B cell (primary cell): ENCODE measurements around the gene HMGCL. TPM values are rescaled to one million over a fixed set of nuclear protein-coding genes. Genes with fewer than 3 reads are reported as not detected.
A peak's percentile ranks its signal among the peaks of the same experiment; 100 is the strongest.
"Not testable (repeated sequence)": the region's sequence is repeated elsewhere in the genome, so short reads cannot be mapped to it uniquely, and the experiment has no call there.

Experiments used
- ATAC-seq: fragments of 200-7000 bp; cut with Tn5 transposase; one replicate; pipeline ENCODE4 v1.10.0; 2021; ENCODE audit warnings: low read depth, mild to moderate bottlenecking, moderate number of reproducible peaks, moderate library complexity
- CTCF ChIA-PET: fragments of 350-600 bp; sonication (Branson Sonifier 250); formaldehyde crosslinking; loops from one replicate; lab custom pipeline; 2021; ENCODE audit warnings: antibody characterized with exemption, inconsistent platforms; lab: Charles Lee
- POLR2A ChIA-PET: fragments of 350-600 bp; sonication (Branson Sonifier 250); formaldehyde crosslinking; loops from one replicate; lab custom pipeline; 2021; ENCODE audit warnings: antibody characterized with exemption; lab: Charles Lee
- DNase-seq: peaks from one replicate; pipeline ENCODE4 v3.0.0; 2013
- H2AFZ ChIP-seq: 2 replicates; pipeline ENCODE4 v1.6.1; 2012; ENCODE audit warnings: mild to moderate bottlenecking, low read depth, low read length; ENCODE audit not compliant: insufficient read depth, poor library complexity, severe bottlenecking
- H3K27ac ChIP-seq, 2 donors: 1 replicate in 1 of 2; 2 replicates in 1 of 2; pipeline ENCODE4 v1.5.1; 2012 to 2013; ENCODE audit warnings: low read length in 2 of 2, mild to moderate bottlenecking in 2 of 2, moderate library complexity in 1 of 2
- H3K27me3 ChIP-seq, 4 experiments: fragments of 200-600 bp in 1 of 4; sonication (generic) in 1 of 4; replicated peaks in 1 of 4; 1 replicate in 2 of 4; 2 replicates in 2 of 4; pipeline versions ENCODE4 v1.6.1 to v1.7.0; 2013 to 2016; ENCODE audit warnings: low read length in 3 of 4, mild to moderate bottlenecking in 2 of 4, mixed read lengths in 1 of 4, moderate library complexity in 1 of 4; ENCODE audit not compliant: insufficient read depth in 4 of 4, control insufficient read depth in 3 of 4; ENCODE audit errors: control extremely low read depth in 1 of 4
- H3K36me3 ChIP-seq, 2 experiments: replicated peaks in 1 of 2; 1 replicate in 1 of 2; 2 replicates in 1 of 2; pipeline versions ENCODE4 v1.6.1 to v1.7.1; 2013; ENCODE audit warnings: low read length in 1 of 2; ENCODE audit not compliant: insufficient read depth in 2 of 2, control insufficient read depth in 1 of 2; ENCODE audit errors: control extremely low read depth in 1 of 2, extremely low read depth in 1 of 2
- H3K4me1 ChIP-seq, 2 donors: fragments of 200-600 bp in 1 of 2; sonication (generic) in 1 of 2; 1 replicate in 1 of 2; 2 replicates in 1 of 2; pipeline versions ENCODE4 v1.5.1 to v1.6.1; 2013 to 2017; ENCODE audit warnings: low read length in 2 of 2; ENCODE audit not compliant: control insufficient read depth in 2 of 2, insufficient read depth in 2 of 2
- H3K4me2 ChIP-seq: replicated peaks from 2 replicates; pipeline ENCODE3; 2012; ENCODE audit warnings: mild to moderate bottlenecking, low read depth, low read length; ENCODE audit not compliant: poor library complexity, severe bottlenecking
- H3K4me3 ChIP-seq, 5 experiments: fragments of 200-600 bp in 1 of 5; sonication (generic) in 1 of 5; 1 replicate in 3 of 5; 2 replicates in 2 of 5; pipeline versions ENCODE4 v1.5.1 to v1.7.0; 2011 to 2016; ENCODE audit warnings: low read length in 4 of 5, mild to moderate bottlenecking in 4 of 5, low read depth in 2 of 5, control low read depth in 1 of 5, moderate library complexity in 1 of 5; ENCODE audit not compliant: insufficient read depth in 1 of 5; ENCODE audit errors: control extremely low read depth in 1 of 5, extremely low read depth in 1 of 5
- H3K79me2 ChIP-seq: fragments of 200-600 bp; sonication (generic); one replicate; pipeline ENCODE4 v1.6.0; 2016; ENCODE audit warnings: low read length; ENCODE audit not compliant: control insufficient read depth, insufficient read depth
- H3K9ac ChIP-seq: fragments of 200-600 bp; sonication (generic); 2 replicates; pipeline ENCODE4 v1.6.1; 2017; ENCODE audit warnings: mild to moderate bottlenecking, low read length, moderate library complexity
- H3K9me3 ChIP-seq, 3 donors: one replicate each; pipeline versions ENCODE4 v1.6.1 to v1.7.1; 2013; ENCODE audit warnings: low read length in 2 of 3; ENCODE audit not compliant: control insufficient read depth in 2 of 3, insufficient read depth in 1 of 3; ENCODE audit errors: control extremely low read depth in 1 of 3
- H4K20me1 ChIP-seq: 2 replicates; pipeline ENCODE4 v1.6.0; 2012; ENCODE audit warnings: mild to moderate bottlenecking, low read length; ENCODE audit not compliant: insufficient read depth, control insufficient read depth, poor library complexity, severe bottlenecking
- H3K27ac Mint-ChIP-seq: one replicate; pipeline ENCODE4 v1.8.0; 2021; ENCODE audit warnings: mixed read lengths
- H3K27me3 Mint-ChIP-seq: one replicate; pipeline ENCODE4 v1.8.0; 2021; ENCODE audit warnings: mixed read lengths
- H3K4me1 Mint-ChIP-seq: one replicate; pipeline ENCODE4 v1.8.0; 2021; ENCODE audit warnings: mixed read lengths
- H3K4me3 Mint-ChIP-seq: one replicate; pipeline ENCODE4 v1.8.0; 2021; ENCODE audit warnings: mixed read lengths
- H3K9me3 Mint-ChIP-seq: one replicate; pipeline ENCODE4 v1.8.0; 2022; ENCODE audit warnings: mixed read lengths; ENCODE audit not compliant: insufficient read depth
- EZH2 ChIP-seq: IDR thresholded peaks from 2 replicates; pipeline ENCODE4 v1.6.1; 2012; ENCODE audit warnings: borderline replicate concordance, low read depth, mild to moderate bottlenecking, moderate library complexity, low read length; ENCODE audit not compliant: insufficient read depth, poor library complexity, severe bottlenecking
- WGBS: methylation state at CpG from one replicate; pipeline ENCODE4 v1.1.5; 2013; ENCODE audit warnings: missing lambda C conversion rate; ENCODE audit not compliant: insufficient coverage; 5-methylcytosine and 5-hydroxymethylcytosine counted together
- intact Hi-C: fragments of 100-400 bp; cut with micrococcal nuclease; formaldehyde crosslinking; loops from one replicate; pipeline ENCODE4 v1.10.0; 2022
- polyA plus RNA-seq: library from polyadenylated mRNA; depleted of rRNA; stranded (reverse); fragments of >200 nt; gene quantifications from 2 replicates; pipeline ENCODE4 v1.2.3, GENCODE V29; 2012
- total RNA-seq, 2 donors: library from RNA; stranded (reverse); fragments of 120-200 nt in 1 of 2; gene quantifications; 1 replicate in 1 of 2; 2 replicates in 1 of 2; pipeline versions ENCODE4 v1.2.3 to v1.2.4, GENCODE V29; 2013 to 2022
- TF ChIP-seq, protein P1 (sequence below): fragments of 200-600 bp; IDR thresholded peaks from one replicate; pipeline ENCODE4 v1.8.0; 2022; ENCODE audit warnings: antibody characterized with exemption, mild to moderate bottlenecking

Gene HMGCL
- total and polyA plus RNA-seq, 2 donors (not counting 1 experiment from before 2014, with no cell fraction given) = 18.5 to 35.9 TPM

GRCh38 chr1:23827717-23828116 lies 2.5 kb upstream of the HMGCL start:
- H3K27me3 ChIP-seq = no peaks in the 10 kb centered on the region
- H3K4me3 ChIP-seq = no peak overlapping the region
- TF ChIP-seq EZH2 = no peak
- TF ChIP-seq, protein P1, sequence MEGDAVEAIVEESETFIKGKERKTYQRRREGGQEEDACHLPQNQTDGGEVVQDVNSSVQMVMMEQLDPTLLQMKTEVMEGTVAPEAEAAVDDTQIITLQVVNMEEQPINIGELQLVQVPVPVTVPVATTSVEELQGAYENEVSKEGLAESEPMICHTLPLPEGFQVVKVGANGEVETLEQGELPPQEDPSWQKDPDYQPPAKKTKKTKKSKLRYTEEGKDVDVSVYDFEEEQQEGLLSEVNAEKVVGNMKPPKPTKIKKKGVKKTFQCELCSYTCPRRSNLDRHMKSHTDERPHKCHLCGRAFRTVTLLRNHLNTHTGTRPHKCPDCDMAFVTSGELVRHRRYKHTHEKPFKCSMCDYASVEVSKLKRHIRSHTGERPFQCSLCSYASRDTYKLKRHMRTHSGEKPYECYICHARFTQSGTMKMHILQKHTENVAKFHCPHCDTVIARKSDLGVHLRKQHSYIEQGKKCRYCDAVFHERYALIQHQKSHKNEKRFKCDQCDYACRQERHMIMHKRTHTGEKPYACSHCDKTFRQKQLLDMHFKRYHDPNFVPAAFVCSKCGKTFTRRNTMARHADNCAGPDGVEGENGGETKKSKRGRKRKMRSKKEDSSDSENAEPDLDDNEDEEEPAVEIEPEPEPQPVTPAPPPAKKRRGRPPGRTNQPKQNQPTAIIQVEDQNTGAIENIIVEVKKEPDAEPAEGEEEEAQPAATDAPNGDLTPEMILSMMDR = no peak
- intact Hi-C loops = loop anchor here (5.0 kb wide), 1 partner anchor 90 kb away; no protein-coding TSS in a partner anchor
- POLR2A ChIA-PET = interaction anchor here (0.6 kb wide), 1 partner anchor 105 kb away, joined by 4 read pairs; no protein-coding TSS in a partner anchor
- H4K20me1 ChIP-seq = no peaks in the 10 kb centered on the region
- peaks cover 10 to 14% of the 10 kb centered on the region in 2 donors for H3K4me1 ChIP-seq
- Mint-ChIP-seq H3K9me3 (no peaks in the 10 kb centered on the region), H3K27me3 (no peaks in the 10 kb centered on the region), H3K27ac (no peak overlapping the region), H3K4me3 (peak overlapping the region; percentile 30), H3K4me1 (peaks cover 22% of the 10 kb centered on the region)
- H3K4me2 ChIP-seq = no peak overlapping the region
- peak overlapping the region; percentile 27 for H2AFZ ChIP-seq
- CTCF ChIA-PET = interaction anchor here (0.7 to 1.4 kb wide), 2 partner anchors 16 to 469 kb away, joined by 4 to 5 read pairs; no protein-coding TSS in a partner anchor
- no peak overlapping the region for H3K9ac ChIP-seq
- no peaks in the 10 kb centered on the region for H3K36me3 ChIP-seq
- WGBS = 89% methylated on average over 1 of the region's 1 CpG
- no peak overlapping the region for H3K27ac ChIP-seq
- ATAC-seq (no peak), DNase-seq (no peak)
- peaks cover 12% of the 10 kb centered on the region for H3K79me2 ChIP-seq
- no peaks in the 10 kb centered on the region for H3K9me3 ChIP-seq

DNA sequence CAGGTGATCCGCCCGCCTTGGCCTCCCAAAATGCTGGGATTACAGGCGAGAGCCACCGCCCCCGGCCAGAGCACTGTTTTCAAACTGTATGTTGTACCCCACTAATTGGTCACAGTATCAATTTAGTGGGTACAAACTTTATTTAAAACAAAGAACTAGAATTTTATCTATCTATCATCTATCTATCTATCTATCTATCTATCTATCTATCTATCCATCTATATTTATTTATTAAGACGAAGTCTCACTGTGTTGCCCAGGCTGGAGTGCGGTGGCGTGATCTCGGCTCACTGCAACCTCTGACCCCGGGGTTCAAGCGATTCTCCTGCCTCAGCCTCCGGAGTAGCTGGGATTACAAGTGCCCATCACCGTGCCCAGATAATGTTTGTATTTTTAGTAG lies 1.4 kb upstream of the HMGCL start:
- not testable (repeated sequence) for H3K36me3 ChIP-seq, ATAC-seq, H3K27me3 Mint-ChIP-seq, H3K27ac ChIP-seq, H4K20me1 ChIP-seq, H3K9me3 Mint-ChIP-seq, H3K9me3 ChIP-seq, DNase-seq, H3K27ac Mint-ChIP-seq, H3K4me2 ChIP-seq, H2AFZ ChIP-seq, H3K27me3 ChIP-seq, H3K4me3 ChIP-seq, H3K9ac ChIP-seq
- H3K4me3 Mint-ChIP-seq = peak overlapping the region; percentile 96
- CTCF ChIA-PET = interaction anchor here (0.6 to 5.1 kb wide), 2 partner anchors 15 to 218 kb away, joined by 3 to 64 read pairs; no protein-coding TSS in a partner anchor
- Histone ChIP-seq H3K4me1 (peaks cover 10 to 14% of the 10 kb centered on the region in 2 donors), H3K79me2 (peaks cover 12% of the 10 kb centered on the region)
- peaks cover 22% of the 10 kb centered on the region for H3K4me1 Mint-ChIP-seq
- POLR2A ChIA-PET = interaction anchor here (1.9 kb wide), 1 partner anchor 12 kb away, joined by 13 read pairs; no protein-coding TSS in a partner anchor
- WGBS = 95% methylated on average over 7 of the region's 13 CpGs
- intact Hi-C loops = loop anchor here (5.0 kb wide), 1 partner anchor 91 kb away; no protein-coding TSS in a partner anchor
